Fibroblast of skin of back (primary cell): ENCODE data around the gene GLA.

Experiments
- DNase-seq: peaks from one replicate; pipeline ENCODE4 v3.0.0-alpha.2; 2013

The GLA gene

DNA sequence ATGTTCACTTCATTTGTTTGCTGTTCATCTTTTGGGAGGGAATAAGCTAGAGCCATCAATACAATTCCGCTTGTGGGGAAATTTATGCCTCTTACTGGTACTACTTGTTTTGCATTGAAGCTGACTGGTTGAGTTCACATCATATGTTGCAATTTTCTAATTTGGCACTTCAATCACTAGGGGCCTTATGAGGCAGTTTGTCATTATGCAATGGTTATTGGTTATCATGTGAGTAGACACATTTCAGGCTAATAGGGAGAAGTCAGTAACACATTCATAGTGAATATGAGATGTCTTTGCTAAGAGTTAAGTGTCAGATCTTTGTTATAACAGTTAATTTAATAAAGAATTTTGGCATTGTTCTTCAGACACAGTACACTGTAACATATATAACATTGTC lies 11.9 kb downstream of the GLA start:
- DNase-seq: no peak

DNA sequence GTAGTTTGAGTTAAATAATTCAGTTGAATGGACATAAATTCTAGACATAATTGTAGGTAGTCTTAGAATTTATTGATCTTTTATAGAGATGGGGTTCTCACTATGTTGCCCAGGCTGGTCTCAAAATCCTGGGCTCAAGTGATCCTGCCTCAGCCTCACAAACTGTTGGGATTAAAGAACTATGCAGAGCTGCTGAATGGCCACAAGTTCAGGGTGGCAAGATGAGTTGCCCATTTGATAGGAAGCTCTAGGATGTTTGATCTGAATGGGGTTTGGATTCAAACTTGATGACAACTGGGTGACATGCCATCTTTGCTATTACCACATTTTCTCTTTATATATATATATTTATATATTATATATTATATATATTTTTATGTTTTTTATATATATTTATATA lies 13.4 kb downstream of the GLA start:
- DNase-seq: no peak

DNA sequence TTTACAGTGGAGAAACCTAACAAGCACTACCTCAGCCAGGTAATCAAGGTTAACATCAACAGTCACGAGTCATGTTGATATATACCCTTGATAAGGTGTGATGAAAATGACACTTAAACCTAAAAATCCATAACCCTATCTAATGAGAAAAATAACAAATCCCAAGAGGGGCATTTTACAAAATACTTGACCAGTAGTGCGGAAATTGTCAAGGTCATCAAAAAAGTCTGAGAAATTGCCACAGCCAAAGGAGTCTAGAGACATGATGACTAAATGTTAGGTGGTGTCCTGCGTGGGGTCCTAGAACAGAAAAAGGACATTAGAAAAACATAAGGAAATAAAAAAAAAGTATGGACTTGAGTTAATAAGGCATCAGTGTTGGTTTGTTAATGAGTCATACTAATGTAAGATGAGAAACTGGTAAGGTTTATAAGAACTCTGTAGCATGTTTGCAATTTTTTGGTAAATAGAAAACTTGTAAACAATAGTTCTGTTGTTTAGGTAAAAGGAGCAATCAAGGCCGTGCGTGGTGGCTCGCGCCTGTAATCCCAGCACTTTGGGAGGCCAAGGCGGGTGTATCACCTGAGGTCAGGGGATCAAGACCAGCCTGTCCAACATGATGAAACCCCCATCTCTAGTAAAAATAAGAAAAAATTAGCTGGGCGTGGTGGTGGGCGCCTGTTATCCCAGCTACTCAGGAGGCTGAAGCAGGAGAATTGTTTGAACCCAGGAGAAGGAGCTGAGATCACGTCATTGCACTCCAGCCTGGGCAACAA lies 14.0 kb downstream of the GLA start:
- DNase-seq: no peak

- no peak for DNase-seq
Observed at GRCh38 chrX:101391831-101392230, 15.9 kb downstream of the GLA start.

DNA sequence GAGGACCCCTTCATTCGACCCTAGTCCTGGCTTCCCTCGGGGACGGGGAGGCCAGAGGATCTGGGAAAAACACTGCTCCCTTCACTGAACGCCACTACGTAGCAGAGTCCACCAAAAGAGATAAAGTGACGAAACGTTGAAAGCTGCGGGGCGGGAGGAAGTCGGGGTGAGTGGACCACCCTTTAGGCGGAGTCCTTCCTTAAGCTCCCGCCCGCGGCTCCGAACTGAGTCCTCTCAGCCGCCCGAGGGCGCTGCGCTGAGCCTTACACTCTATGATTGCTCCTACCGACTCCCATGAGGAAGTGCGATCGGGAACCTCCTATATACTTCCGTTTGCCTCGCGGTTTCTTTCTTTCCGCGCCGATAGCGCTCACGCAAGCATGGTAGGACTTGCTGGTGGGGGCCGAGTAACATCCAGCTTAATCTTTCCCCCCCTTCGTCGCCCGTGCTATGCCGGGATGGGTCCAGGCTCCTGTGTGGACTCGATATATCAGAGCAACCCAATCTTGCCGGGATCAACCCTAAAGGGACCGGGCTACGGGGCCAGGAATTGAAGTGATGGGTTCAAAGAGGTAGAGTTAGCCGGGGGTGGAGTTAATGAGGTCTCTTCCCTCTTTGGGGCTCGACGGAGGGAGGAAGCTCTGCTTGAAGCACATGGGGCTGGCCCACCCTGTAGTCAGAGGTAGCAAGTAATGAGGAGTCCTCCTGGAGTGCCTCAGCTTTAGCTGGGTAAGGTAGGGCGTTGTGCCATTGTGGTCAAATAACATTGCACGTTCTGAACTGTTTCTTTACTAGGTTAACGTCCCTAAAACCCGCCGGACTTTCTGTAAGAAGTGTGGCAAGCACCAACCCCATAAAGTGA lies 16.8 kb downstream of the GLA start, which contains the start of gene RPL36A:
Gene RPL36A, plus strand, starts transcription at position 348 of the 862 bp plus-strand sequence. Its CDS starts 33 bp downstream, at position 381.
- peak; percentile 90 for DNase-seq

DNA sequence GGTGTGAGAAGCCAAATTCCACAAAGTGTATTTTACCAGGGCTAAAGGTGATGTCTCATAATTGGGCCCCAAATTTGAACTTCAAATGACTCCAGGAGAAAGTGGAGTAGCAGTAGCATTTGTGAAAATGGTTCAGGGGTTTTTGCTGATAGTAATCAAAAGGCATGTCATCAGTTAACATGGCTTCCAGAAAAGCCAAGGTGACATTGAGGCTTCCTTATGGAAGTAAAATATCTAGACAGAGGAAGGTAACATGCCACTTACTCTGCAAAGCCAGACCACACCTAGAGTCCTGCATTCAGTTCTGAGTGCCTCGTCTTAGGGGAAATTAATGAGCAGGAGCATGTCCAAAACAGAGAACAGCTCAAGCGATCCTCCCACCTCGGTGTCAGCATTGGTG lies 19.1 kb downstream of the GLA start:
- no peak for DNase-seq

GRCh38 chrX:101386542-101386885 lies 21.2 kb downstream of the GLA start:
- DNase-seq: no peak

DNA sequence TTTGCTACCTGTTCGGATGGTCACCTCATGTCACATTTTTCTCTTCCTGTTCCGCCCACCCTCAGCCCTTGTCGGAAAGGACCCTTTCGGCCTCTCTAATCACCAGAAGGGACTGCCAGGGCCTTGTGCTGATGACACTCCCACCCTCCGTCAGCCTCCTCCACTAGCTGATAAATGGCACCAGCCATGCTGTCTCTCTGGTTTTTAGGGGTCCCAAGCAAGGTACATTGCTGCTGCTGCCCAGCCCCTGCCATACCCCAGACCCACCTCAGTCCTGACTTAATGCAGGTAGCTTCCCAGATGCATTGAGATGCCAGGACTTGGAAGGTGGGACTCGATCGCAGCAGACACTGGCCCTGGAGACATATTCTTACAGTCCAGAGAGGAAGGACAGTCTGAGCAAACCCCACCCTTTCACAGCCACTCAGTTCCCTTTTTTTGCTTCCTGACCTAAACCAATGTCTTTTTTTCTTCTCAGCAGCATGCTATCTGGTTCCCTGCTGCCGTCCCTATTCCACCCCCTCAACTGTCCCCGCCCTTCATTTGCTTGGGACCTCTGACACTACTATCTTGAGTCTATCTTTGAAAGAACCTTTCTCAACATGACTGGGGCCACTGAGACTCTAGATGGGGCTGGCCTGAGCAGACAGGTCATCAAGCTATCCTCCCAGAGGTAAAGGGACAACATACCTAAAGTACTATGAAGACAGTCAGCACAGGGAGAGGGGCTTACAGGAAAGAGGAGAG lies 21.8 kb downstream of the GLA start, which contains the start of gene BTK:
Gene BTK, minus strand, starts transcription at position 397 of the 747 bp plus-strand sequence. CDS start 10,907 bp downstream, outside the sequence.
- DNase-seq: no peak

DNA sequence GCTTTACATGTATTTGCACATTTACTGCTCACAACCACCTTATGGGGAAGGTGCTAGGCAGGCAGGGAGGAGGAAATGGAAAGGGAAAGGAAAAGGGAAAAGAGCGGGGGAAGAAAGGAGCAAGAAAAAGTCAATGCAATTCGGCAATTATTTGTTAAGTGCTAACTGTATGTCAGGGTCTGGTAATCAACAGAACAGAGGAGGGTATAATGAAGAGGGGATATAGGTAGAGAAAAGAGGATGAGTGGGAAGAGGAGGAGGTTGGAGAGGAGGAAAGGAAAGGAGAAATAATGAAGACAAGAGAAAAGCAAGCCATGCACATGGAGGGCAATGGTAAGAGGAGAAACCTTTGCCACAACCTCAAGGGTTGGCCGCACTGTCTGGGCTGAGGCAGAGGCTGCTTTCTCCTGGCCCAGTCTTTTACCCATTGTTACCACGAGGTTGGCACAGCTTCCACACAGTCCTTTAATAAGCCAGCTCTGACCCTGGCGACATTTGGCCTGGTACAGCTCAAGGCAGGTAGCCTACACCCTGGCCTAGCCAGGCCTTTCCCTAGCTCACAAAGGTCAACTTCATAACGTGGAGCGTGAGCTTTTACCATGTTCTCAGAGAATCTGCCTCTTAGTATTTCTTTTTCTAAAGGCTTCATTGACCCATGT lies 22.6 kb downstream of the GLA start:
- DNase-seq: no peak

- no peak for DNase-seq
Observed at GRCh38 chrX:101383679-101384205, 24.0 kb downstream of the GLA start.

- no peak for DNase-seq
Observed at GRCh38 chrX:101377547-101377946, 30.2 kb downstream of the GLA start.

DNA sequence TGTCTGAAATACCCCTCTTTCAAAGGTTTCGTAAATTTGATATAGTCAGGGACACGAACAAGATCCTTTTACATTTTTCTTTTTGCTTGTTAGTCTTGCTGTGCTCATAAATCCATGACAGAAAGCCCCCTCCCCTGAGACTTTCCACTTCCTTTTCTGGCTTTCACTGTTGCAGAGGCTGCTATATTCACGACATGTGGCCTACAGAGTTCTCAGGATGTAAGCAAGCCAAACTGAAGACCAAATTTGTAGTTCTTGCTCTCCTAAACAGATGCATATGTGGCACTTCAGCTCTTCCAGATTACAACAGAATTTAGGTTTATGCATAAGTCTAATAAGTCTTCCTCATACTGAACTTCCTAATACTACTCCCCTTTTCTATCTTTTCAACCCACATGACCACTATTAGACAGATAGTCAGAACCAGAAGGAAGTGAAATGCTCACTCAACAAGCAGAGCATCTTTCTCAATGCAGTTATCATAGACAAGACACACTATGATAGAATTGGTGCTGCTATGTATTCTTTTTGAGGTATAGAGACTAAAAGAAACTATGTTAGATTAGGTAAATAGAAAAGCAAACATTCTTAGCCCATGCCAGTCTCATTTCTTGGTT lies 36.7 kb downstream of the GLA start:
- DNase-seq: no peak

GRCh38 chrX:101369687-101370086 lies 38.0 kb downstream of the GLA start:
- no peak for DNase-seq

- DNase-seq: no peak
Observed at GRCh38 chrX:101368800-101369199, 38.9 kb downstream of the GLA start.

DNA sequence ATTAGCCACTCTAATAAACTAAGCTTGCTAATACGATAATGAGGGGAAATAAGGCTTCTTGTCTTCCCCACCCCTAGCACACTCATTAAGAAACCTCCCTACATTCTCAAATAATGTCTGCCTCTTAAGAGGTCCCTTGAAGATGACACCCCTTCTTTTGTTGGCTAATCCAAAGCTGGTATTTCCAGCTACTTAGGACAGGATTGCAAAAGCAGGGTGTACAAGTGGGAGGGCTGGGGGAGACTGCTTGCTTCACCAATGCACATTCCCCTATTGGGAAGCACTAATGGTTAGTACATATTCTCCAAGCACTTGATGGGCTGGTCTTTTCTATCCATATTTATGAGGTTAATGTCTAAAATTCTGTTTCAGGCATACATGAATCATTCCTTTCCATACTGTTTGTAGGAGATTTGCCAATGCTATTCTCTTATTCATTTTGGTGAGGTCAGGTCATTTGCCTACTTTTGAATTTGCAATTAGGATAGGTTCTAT lies 42.4 kb downstream of the GLA start:
- no peak for DNase-seq

- no peak for DNase-seq
Observed at GRCh38 chrX:101362757-101363156, 45.0 kb downstream of the GLA start.

- no peak for DNase-seq
Observed at GRCh38 chrX:101362116-101362515, 45.6 kb downstream of the GLA start.

GRCh38 chrX:101360390-101360789 lies 47.3 kb downstream of the GLA start:
- no peak for DNase-seq

- DNase-seq: peak; percentile 30
Observed at GRCh38 chrX:101359966-101360365, 47.8 kb downstream of the GLA start.

GRCh38 chrX:101357166-101357795 lies 50.4 kb downstream of the GLA start:
- peak; percentile 13 for DNase-seq

DNA sequence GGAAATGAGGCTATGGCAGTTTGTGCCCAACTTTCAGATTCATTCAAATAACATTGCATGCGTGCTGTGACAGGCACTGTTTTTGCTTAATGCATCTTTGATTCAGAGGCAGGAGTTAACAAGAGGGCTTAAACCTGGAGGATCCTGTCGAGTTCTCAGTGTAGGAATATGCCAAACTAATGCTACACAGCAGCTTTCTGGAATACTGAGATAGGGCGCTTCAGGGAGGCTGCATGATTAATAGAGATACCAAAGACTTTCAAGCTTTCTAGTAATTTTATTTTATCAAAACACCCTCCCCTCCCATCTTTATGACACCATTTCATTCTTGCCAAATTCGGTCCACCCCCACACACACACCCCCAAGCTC lies 58.5 kb downstream of the GLA start:
- no peak for DNase-seq
